HuH-7 (cell line): ENCODE data around the gene KLF16.

ENCODE experiments used
- DNase-seq: peaks from one replicate; pipeline ENCODE4 v3.0.0; 2011; ENCODE audit warnings: low spot score

Gene KLF16

DNA sequence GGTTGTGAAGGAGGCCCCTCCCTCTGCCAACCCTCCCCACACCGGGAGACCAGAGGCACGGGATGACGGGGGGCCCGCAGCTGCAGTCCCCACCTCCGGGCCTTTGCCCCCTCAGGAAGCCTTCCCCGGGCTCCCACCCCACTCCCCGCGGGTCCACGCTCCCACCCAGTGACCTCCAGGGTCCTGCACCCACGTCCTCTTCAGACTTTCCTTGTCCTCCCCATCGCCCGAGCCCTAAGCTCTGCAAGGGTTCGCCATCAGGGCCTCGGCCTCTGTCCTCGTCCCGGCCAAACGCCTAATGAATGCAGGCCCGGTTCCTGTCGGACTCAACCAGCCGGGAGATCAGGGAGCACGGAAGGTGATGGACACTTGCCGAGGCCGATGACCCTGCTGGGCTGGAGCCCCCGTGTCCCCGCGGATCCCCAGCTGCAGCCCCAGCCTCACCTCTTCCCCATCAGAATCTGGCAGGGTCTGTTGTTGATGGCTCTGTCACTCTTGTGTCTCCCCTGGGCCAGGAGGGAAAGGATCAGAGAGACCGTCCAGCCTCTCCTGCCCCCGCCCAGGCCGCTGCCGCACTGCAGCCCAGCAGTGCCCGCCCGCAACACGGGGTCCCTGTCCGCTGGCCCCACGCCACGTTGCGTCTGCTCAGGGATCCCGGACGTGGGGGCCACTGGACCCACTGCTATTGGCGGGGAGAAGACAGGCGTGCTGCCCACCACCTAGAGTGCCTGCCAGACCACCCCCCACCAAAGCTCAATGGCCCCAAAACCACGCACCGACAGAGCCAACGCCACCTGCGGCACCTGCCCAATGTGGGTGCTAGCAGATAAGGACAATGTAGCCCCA lies 57.0 kb downstream of the KLF16 start:
- no peak for DNase-seq

DNA sequence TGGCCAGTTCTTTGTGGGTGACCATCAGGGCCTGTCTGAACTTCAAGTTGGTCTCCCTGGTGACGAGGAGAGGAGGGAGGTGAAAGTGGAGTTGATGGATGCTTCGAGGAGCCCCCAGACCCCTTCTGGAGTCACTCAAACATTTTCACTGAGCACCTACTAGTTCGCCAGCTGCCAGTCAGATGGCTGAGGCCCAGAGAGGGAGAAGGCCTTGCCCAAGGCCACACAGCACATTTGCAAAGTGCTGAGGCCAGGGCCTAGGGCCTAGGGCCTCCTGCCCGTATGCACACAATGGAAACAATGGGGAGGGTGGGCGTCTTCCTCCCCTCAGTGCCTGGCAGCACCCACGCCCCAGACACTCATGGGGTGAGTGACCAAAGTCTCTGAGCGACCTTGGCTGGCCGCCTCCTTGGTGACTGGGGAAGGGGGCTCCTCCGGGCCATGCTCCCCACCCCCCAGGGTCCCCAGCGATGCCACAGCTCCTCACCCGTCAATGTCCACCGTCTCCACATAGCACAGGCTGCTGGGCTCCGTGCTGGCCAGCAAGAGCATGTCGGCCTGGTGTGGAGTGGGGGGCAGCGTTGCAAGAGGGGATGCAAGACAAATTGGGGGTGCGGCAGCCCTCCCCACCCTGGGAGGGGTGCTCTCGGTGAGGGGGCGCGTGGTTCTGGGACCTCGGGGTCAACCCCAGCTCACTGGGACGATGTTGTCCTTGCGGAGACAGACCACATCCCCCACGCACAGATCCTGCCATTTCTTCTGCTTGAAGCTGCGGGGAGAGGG lies 57.8 kb downstream of the KLF16 start:
- no peak for DNase-seq

DNA sequence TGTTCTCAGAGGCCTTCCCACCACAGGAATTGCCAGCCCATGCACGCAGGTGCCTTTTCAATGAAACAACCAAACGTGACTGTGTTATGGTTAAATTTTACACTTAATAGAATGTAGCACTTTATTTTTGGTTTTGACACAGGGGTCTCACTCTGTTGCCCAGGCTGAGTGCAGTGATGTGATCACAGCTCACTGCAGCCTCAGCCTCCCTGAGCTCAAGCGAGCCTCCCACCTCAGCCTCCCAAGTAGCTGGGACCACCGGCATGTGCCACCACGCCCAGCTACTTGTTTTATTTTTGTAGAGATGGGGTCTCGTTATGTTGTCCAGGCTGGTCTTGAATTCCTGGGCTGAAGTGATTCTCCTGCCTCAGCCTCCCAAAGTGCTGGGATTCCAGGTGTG lies 58.5 kb downstream of the KLF16 start:
- no peak for DNase-seq
